ENCODE results near the gene CEP170B. TPM values are rescaled to one million over a fixed set of nuclear protein-coding genes. Genes with fewer than 3 reads are reported as not detected.

CEP170B gene
- total and polyA plus RNA-seq, 2 donors: 4.9 to 19.2 TPM

- Histone ChIP-seq H3K4me1 (ENCODE audit: insufficient read depth) (no peaks in the 10 kb centered on the region), H3K4me3 (ENCODE audit: low read depth, low read length) (no peak within 1 kb of the TSS), H3K36me3 (ENCODE audit: insufficient read depth) (no peaks in the 10 kb centered on the region), H3K27ac (ENCODE audit: low read depth) (no peak within 1 kb of the TSS)
- no peak for DNase-seq (ENCODE audit: extremely low spot score)
- WGBS: 76% methylated on average over 14 of the region's 14 CpGs
Observed at GRCh38 chr14:104924421-104925213, 59.5 kb downstream of the CEP170B start, which contains the start of gene PLD4. Gene PLD4 (plus strand): TSS chr14:104924879. CDS start chr14:104927141, 2,262 bp downstream.

- Histone ChIP-seq H3K4me3 (ENCODE audit: low read depth, low read length) (no peak overlapping the region), H3K4me1 (ENCODE audit: insufficient read depth) (no peaks in the 10 kb centered on the region), H3K27ac (ENCODE audit: low read depth) (no peak overlapping the region), H3K36me3 (ENCODE audit: insufficient read depth) (no peaks in the 10 kb centered on the region)
- WGBS: 72% methylated on average over 10 of the region's 10 CpGs
- DNase-seq (ENCODE audit: extremely low spot score): no peak
Observed at GRCh38 chr14:104925214-104925854, 60.3 kb downstream of the CEP170B start.

GRCh38 chr14:104925855-104926609, 61.0 kb downstream of the CEP170B start:
- DNase-seq (ENCODE audit: extremely low spot score): no peak
- WGBS: 83% methylated on average over 15 of the region's 15 CpGs

GRCh38 chr14:104926619-104927431, 61.8 kb downstream of the CEP170B start:
- Histone ChIP-seq H3K27ac (ENCODE audit: low read depth) (no peak overlapping the region), H3K4me1 (ENCODE audit: insufficient read depth) (no peaks in the 10 kb centered on the region), H3K36me3 (ENCODE audit: insufficient read depth) (no peaks in the 10 kb centered on the region), H3K4me3 (ENCODE audit: low read depth, low read length) (no peak overlapping the region)
- WGBS: 68% methylated on average over 21 of the region's 21 CpGs
- DNase-seq (ENCODE audit: extremely low spot score): no peak

More at GRCh38 chr14:104925855-104926609, 61.0 kb downstream of the CEP170B start:
- Histone ChIP-seq H3K27ac (ENCODE audit: low read depth) (no peak overlapping the region), H3K4me3 (ENCODE audit: low read depth, low read length) (no peak overlapping the region), H3K36me3 (ENCODE audit: insufficient read depth) (no peaks in the 10 kb centered on the region), H3K4me1 (ENCODE audit: insufficient read depth) (no peaks in the 10 kb centered on the region)

- Histone ChIP-seq H3K4me3 (ENCODE audit: low read depth, low read length) (no peak overlapping the region), H3K36me3 (ENCODE audit: insufficient read depth) (no peaks in the 10 kb centered on the region), H3K4me1 (ENCODE audit: insufficient read depth) (no peaks in the 10 kb centered on the region), H3K27ac (ENCODE audit: low read depth) (no peak overlapping the region)
- 64% methylated on average over 10 of the region's 10 CpGs for WGBS
- no peak for DNase-seq (ENCODE audit: extremely low spot score)
Observed at GRCh38 chr14:104927432-104927816, 62.4 kb downstream of the CEP170B start.

- 61% methylated on average over 8 of the region's 8 CpGs for WGBS
- no peak for DNase-seq (ENCODE audit: extremely low spot score)
- Histone ChIP-seq H3K27ac (ENCODE audit: low read depth) (no peak overlapping the region), H3K4me3 (ENCODE audit: low read depth, low read length) (no peak overlapping the region), H3K36me3 (ENCODE audit: insufficient read depth) (no peaks in the 10 kb centered on the region), H3K4me1 (ENCODE audit: insufficient read depth) (no peaks in the 10 kb centered on the region)
Observed at GRCh38 chr14:104927901-104928300, 62.8 kb downstream of the CEP170B start.

- H3K4me1 ChIP-seq (ENCODE audit: insufficient read depth): no peaks in the 10 kb centered on the region
- no peak overlapping the region for H3K27ac ChIP-seq (ENCODE audit: low read depth)
- no peaks in the 10 kb centered on the region for H3K36me3 ChIP-seq (ENCODE audit: insufficient read depth)
- WGBS: 80% methylated on average over 17 of the region's 17 CpGs
- no peak overlapping the region for H3K4me3 ChIP-seq (ENCODE audit: low read depth, low read length)
- DNase-seq (ENCODE audit: extremely low spot score): no peak
Observed at GRCh38 chr14:104928391-104929133, 63.5 kb downstream of the CEP170B start.

GRCh38 chr14:104929268-104930230, 64.5 kb downstream of the CEP170B start:
- DNase-seq (ENCODE audit: extremely low spot score): no peak
- Histone ChIP-seq H3K4me3 (ENCODE audit: low read depth, low read length) (no peak overlapping the region), H3K36me3 (ENCODE audit: insufficient read depth) (no peaks in the 10 kb centered on the region), H3K4me1 (ENCODE audit: insufficient read depth) (no peaks in the 10 kb centered on the region), H3K27ac (ENCODE audit: low read depth) (no peak overlapping the region)
- 88% methylated on average over 15 of the region's 15 CpGs for WGBS

- H3K27ac ChIP-seq (ENCODE audit: low read depth): no peak overlapping the region
- 89% methylated on average over 10 of the region's 10 CpGs for WGBS
- H3K4me3 ChIP-seq (ENCODE audit: low read depth, low read length): no peak overlapping the region
- no peaks in the 10 kb centered on the region for H3K4me1 ChIP-seq (ENCODE audit: insufficient read depth)
- no peak for DNase-seq (ENCODE audit: extremely low spot score)
- no peaks in the 10 kb centered on the region for H3K36me3 ChIP-seq (ENCODE audit: insufficient read depth)
Observed at GRCh38 chr14:104930526-104931303, 65.6 kb downstream of the CEP170B start.

- H3K27ac ChIP-seq (ENCODE audit: low read depth): no peak overlapping the region
- no peak overlapping the region for H3K4me3 ChIP-seq (ENCODE audit: low read depth, low read length)
- DNase-seq (ENCODE audit: extremely low spot score): no peak
- no peaks in the 10 kb centered on the region for H3K36me3 ChIP-seq (ENCODE audit: insufficient read depth)
- WGBS: 75% methylated on average over 9 of the region's 9 CpGs
- H3K4me1 ChIP-seq (ENCODE audit: insufficient read depth): no peaks in the 10 kb centered on the region
Observed at GRCh38 chr14:104931304-104931770, 66.3 kb downstream of the CEP170B start.

Measured in urinary bladder (tissue), 4 donors.